GM18873 (cell line): ENCODE measurements around the gene PALD1.
A peak's percentile ranks its signal among the peaks of the same experiment; 100 is the strongest.
"Not testable (repeated sequence)": the region's sequence is repeated elsewhere in the genome, so short reads cannot be mapped to it uniquely, and the experiment has no call there.

Experiments used
- ATAC-seq: cut with Tn5 transposase; IDR thresholded peaks from one replicate; pipeline ENCODE4 v1.9.1; 2021; ENCODE audit warnings: mild to moderate bottlenecking, moderate library complexity, moderate number of reproducible peaks; ENCODE audit not compliant: unreplicated experiment, low FRiP score

Gene PALD1

GRCh38 chr10:70568113-70568512, 89.5 kb downstream of the PALD1 start:
- no peak for ATAC-seq

GRCh38 chr10:70568781-70569495, 90.4 kb downstream of the PALD1 start:
- ATAC-seq = no peak

- no peak for ATAC-seq
These were observed 92.7 kb downstream of the PALD1 start for GRCh38 chr10:70571236-70571635.

GRCh38 chr10:70571636-70572439, 93.3 kb downstream of the PALD1 start:
- ATAC-seq = no peak

- no peak for ATAC-seq
These were observed 95.3 kb downstream of the PALD1 start for GRCh38 chr10:70573599-70574506.

GRCh38 chr10:70575486-70575873, 96.9 kb downstream of the PALD1 start:
- ATAC-seq = no peak

- peak; percentile 45 for ATAC-seq
These were observed 97.6 kb downstream of the PALD1 start for GRCh38 chr10:70575874-70576802.

GRCh38 chr10:70576803-70577517, 98.4 kb downstream of the PALD1 start:
- ATAC-seq = peak; percentile 3

- peak; percentile 40 for ATAC-seq
These were observed 99.9 kb downstream of the PALD1 start for GRCh38 chr10:70578371-70578947.

- no peak for ATAC-seq
These were observed 100.9 kb downstream of the PALD1 start for GRCh38 chr10:70579234-70580002.

GRCh38 chr10:70581176-70581575, 102.6 kb downstream of the PALD1 start:
- ATAC-seq = not testable (repeated sequence)

- ATAC-seq = no peak
These were observed 104.5 kb downstream of the PALD1 start for GRCh38 chr10:70582793-70583668.

- ATAC-seq = no peak
These were observed 105.1 kb downstream of the PALD1 start for GRCh38 chr10:70583669-70584037.

GRCh38 chr10:70584366-70584765, 105.8 kb downstream of the PALD1 start:
- no peak for ATAC-seq

GRCh38 chr10:70584909-70585544, 106.5 kb downstream of the PALD1 start:
- no peak for ATAC-seq

GRCh38 chr10:70585578-70586169, 107.1 kb downstream of the PALD1 start:
- no peak for ATAC-seq
